DND-41 (cell line): ENCODE results near the gene MLC1.

ENCODE experiments used
- ATAC-seq: fragments of 200-7000 bp; cut with Tn5 transposase; 3 replicates; pipeline ENCODE4 v1.9.1; 2021; ENCODE audit warnings: low read depth; ENCODE audit not compliant: insufficient read depth
- DNase-seq: peaks from one replicate; pipeline ENCODE4 v3.0.0-alpha.2; 2020
- H2AFZ ChIP-seq: 2 replicates; pipeline ENCODE4 v1.6.0; 2012; ENCODE audit warnings: low read depth, low read length
- H3K27ac ChIP-seq: 2 replicates; pipeline ENCODE4 v1.5.1; 2012; ENCODE audit warnings: low read length, inconsistent platforms
- H3K27me3 ChIP-seq: fragments of 200-600 bp; sonication (generic); 2 replicates; pipeline ENCODE4 v1.6.0; 2012; ENCODE audit warnings: low read length, mild to moderate bottlenecking, inconsistent platforms; ENCODE audit not compliant: insufficient read depth, poor library complexity
- H3K36me3 ChIP-seq: 2 replicates; pipeline ENCODE4 v1.5.1; 2012; ENCODE audit warnings: low read length, inconsistent platforms; ENCODE audit not compliant: insufficient read depth
- H3K4me1 ChIP-seq: 2 replicates; pipeline ENCODE4 v1.5.1; 2012; ENCODE audit warnings: mild to moderate bottlenecking, low read length; ENCODE audit not compliant: insufficient read depth
- H3K4me2 ChIP-seq: 2 replicates; pipeline ENCODE4 v1.6.0; 2012; ENCODE audit warnings: mild to moderate bottlenecking, moderate library complexity, low read length, inconsistent platforms; ENCODE audit not compliant: insufficient read depth
- H3K4me3 ChIP-seq, 2 experiments: fragments of 200-600 bp in 1 of 2; shearing (Covaris generic) in 1 of 2; 2 replicates each; pipeline ENCODE4 v1.5.1; 2012 to 2016; ENCODE audit warnings: inconsistent platforms in 2 of 2, low read length in 2 of 2, mild to moderate bottlenecking in 2 of 2, low read depth in 1 of 2, moderate library complexity in 1 of 2
- H3K79me2 ChIP-seq: 2 replicates; pipeline ENCODE4 v1.6.0; 2012; ENCODE audit warnings: low read length, inconsistent platforms; ENCODE audit not compliant: insufficient read depth
- H3K9ac ChIP-seq: 2 replicates; pipeline ENCODE4 v1.6.0; 2012; ENCODE audit warnings: low read depth, mild to moderate bottlenecking, inconsistent platforms, low read length, moderate library complexity
- H3K9me3 ChIP-seq: 2 replicates; pipeline ENCODE4 v1.5.1; 2012; ENCODE audit warnings: low read length, moderate library complexity, mild to moderate bottlenecking, inconsistent platforms; ENCODE audit not compliant: insufficient read depth, severe bottlenecking
- H4K20me1 ChIP-seq: 2 replicates; pipeline ENCODE4 v1.6.0; 2012; ENCODE audit warnings: low read length; ENCODE audit not compliant: insufficient read depth
- EZH2 ChIP-seq: IDR thresholded peaks from 3 replicates; pipeline ENCODE4 v1.6.1; 2012; ENCODE audit warnings: borderline replicate concordance, low read depth, mild to moderate bottlenecking, moderate library complexity, low read length, inconsistent platforms; ENCODE audit not compliant: severe bottlenecking
- TF ChIP-seq, protein P1 (sequence below): IDR thresholded peaks from 2 replicates; pipeline ENCODE4 v1.5.1; 2012; ENCODE audit warnings: borderline replicate concordance, low read length, moderate library complexity, mild to moderate bottlenecking; ENCODE audit not compliant: poor library complexity, severe bottlenecking; ENCODE audit errors: extremely low read depth

MLC1 gene

DNA sequence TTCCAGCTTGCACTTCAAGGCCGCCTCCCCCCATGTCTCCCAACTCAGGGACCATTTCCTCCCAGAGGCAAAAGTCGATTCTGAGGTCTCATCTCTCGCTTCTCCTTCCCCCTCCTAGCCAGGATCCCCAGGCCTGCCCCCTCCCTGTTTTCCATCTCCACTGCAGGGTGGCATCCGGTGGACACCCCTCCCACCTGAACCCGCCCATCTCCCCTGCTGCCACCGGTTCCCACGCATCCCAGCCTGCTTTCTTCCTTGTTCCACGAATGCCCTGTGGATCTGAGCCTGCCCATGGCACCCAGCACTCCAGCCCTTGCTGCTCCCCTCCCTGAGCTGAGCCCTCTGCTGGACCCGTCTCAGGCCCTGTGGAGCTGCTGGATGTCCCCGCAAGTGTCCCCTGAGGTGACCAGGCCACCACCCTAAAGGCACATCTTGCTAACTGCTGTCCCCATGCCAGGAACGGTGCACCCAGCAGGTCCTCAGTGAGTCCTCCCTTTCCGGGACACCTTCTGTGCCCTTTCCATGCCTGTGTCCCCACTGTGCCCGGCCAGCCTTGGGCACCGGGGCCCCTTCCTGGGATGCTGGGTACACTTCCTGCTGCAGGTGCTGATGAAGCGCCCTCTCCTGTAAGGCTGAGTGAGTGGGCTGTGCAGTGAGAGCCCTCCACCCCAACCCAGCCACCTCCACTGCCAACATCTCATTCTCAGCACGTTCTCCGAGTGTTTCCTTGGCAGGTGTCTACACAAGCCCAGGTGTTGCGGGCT is 73.6 kb downstream of the MLC1 start:
- ATAC-seq (no peak), DNase-seq (no peak)
- Histone ChIP-seq H3K27ac (no peak overlapping the region), H2AFZ (no peak overlapping the region), H3K9ac (no peak overlapping the region), H3K36me3 (no peaks in the 10 kb centered on the region), H3K4me3 (no peak overlapping the region), H3K4me1 (no peaks in the 10 kb centered on the region), H3K4me2 (no peak overlapping the region), H4K20me1 (no peaks in the 10 kb centered on the region), H3K9me3 (no peaks in the 10 kb centered on the region), H3K79me2 (no peaks in the 10 kb centered on the region), H3K27me3 (no peaks in the 10 kb centered on the region)
- no peak for TF ChIP-seq EZH2
- TF ChIP-seq, protein P1, sequence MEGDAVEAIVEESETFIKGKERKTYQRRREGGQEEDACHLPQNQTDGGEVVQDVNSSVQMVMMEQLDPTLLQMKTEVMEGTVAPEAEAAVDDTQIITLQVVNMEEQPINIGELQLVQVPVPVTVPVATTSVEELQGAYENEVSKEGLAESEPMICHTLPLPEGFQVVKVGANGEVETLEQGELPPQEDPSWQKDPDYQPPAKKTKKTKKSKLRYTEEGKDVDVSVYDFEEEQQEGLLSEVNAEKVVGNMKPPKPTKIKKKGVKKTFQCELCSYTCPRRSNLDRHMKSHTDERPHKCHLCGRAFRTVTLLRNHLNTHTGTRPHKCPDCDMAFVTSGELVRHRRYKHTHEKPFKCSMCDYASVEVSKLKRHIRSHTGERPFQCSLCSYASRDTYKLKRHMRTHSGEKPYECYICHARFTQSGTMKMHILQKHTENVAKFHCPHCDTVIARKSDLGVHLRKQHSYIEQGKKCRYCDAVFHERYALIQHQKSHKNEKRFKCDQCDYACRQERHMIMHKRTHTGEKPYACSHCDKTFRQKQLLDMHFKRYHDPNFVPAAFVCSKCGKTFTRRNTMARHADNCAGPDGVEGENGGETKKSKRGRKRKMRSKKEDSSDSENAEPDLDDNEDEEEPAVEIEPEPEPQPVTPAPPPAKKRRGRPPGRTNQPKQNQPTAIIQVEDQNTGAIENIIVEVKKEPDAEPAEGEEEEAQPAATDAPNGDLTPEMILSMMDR, result no peak

GRCh38 chr22:50010676-50011446 is 74.4 kb downstream of the MLC1 start:
- no peaks in the 10 kb centered on the region for H3K4me1 ChIP-seq
- H3K4me3 ChIP-seq, result no peak overlapping the region
- TF ChIP-seq, protein P1, result no peak
- TF ChIP-seq EZH2, result no peak
- H4K20me1 ChIP-seq, result no peaks in the 10 kb centered on the region
- no peak overlapping the region for H3K4me2 ChIP-seq
- no peaks in the 10 kb centered on the region for H3K36me3 ChIP-seq
- no peak for ATAC-seq
- H3K9me3 ChIP-seq, result no peaks in the 10 kb centered on the region
- no peak for DNase-seq
- no peak overlapping the region for H3K9ac ChIP-seq
- no peaks in the 10 kb centered on the region for H3K27me3 ChIP-seq
- H3K27ac ChIP-seq, result no peak overlapping the region
- H2AFZ ChIP-seq, result no peak overlapping the region
- no peaks in the 10 kb centered on the region for H3K79me2 ChIP-seq

DNA sequence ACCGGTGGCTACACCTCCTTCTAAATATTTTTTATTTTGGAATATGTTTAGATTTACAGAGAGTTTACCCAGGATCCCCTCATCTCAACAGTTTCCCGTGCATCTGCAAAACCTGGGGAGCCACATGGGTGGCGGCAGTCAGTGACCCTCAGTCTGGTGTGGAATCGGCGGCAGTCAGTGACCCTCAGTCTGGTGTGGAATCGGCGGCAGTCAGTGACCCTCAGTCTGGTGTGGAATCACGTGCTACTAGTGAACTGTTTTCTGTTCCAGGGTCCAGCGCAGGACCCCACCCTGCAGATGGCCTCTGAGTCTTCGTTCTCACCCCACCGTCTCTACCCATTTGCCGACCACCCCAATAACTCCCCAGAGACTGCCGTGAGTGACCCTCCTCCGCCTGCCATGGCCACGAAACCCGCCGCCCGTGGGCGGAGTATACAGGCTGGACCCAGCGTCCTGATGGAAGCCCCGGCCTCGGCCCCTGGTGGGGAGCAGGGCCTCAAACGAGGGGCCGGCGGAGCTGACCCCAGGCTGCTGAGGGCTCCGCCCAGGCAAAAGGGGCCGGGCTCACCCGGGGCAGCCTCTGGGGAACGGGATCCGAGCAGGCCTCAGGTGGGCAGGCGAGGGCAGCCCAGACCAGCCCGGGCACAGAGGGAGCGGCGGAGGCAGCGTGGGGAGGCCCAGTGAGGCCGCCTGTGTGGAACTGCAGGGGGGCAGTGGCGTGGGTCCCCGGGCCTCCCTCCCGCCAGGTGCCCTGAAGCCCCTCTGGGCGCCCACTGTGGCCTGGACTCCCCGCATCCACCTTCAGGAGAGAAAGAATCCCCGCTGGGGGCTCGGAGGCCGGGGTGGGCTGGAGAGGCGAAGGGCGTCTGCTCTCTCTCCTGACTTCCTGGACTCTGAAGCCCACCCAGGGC is 75.2 kb downstream of the MLC1 start:
- no peak overlapping the region for H3K4me3 ChIP-seq
- H3K4me2 ChIP-seq, result no peak overlapping the region
- H3K79me2 ChIP-seq, result no peaks in the 10 kb centered on the region
- DNase-seq (no peak), ATAC-seq (no peak)
- H2AFZ ChIP-seq, result no peak overlapping the region
- no peaks in the 10 kb centered on the region for H3K36me3 ChIP-seq
- no peak overlapping the region for H3K27ac ChIP-seq
- H3K27me3 ChIP-seq, result no peaks in the 10 kb centered on the region
- TF ChIP-seq, protein P1, result no peak
- no peak for TF ChIP-seq EZH2
- H4K20me1 ChIP-seq, result no peaks in the 10 kb centered on the region
- no peaks in the 10 kb centered on the region for H3K4me1 ChIP-seq
- no peak overlapping the region for H3K9ac ChIP-seq
- no peaks in the 10 kb centered on the region for H3K9me3 ChIP-seq
